Measurements from ENCODE around the gene NAA10. TPM values are rescaled to one million over a fixed set of nuclear protein-coding genes. Genes with fewer than 3 reads are reported as not detected.

NAA10 gene
- polyA plus RNA-seq, 1 donor: 62.1 TPM

DNA sequence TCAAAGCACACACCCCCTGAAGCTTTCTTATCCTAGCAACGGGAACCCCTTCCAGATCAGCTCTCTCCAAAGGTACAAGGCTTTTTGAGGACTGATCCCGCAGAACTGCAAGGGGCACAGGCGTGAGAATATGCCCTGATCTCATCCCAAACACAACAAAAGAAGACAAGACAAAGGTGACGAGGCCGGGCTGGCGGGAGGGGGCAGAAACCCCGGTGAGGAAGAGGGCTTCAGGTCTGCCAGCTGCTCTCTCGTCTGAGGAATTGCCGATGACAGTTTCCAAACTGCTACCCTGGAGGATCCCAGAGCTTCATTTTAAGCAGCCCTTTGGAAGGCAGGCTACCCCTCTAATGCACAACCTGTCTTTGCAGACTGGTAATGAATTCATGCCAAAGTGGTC, 33.4 kb upstream of the NAA10 start:
- no peak for DNase-seq

GRCh38 chrX:153967536-153968224, 32.8 kb upstream of the NAA10 start:
- DNase-seq: no peak

DNA sequence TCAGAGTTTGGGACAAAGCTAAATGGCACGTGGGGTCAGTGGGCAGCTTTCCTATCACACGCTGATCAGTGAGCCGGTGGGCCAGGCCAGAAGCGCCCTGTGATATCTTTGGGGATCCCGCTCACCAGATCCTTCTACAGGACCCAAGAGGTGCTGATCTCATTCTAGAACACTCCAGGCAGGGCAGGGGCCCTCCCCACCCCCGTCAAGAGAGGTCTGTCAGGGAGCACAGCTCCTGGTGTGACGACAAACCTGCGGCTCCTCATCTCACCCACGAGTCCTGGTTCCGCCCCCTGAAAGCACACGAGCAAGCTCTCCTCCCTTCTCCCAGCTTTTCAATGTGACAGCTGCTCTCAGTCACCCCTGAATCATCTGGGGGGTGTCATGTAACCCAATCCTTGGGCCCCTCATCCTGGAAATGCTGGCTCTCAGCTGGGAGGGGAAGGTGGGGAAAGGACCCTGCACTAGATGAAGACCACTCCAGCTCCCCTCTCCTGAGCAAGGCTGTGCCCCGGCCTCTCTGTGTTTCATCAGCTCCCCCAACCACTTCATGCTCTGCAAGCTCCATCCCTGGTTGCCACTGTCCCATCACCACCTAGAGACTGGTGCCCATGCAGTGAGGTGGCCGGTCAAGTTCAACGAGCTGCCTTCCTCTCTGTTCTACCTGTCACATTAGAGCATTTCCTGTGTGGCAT, 32.2 kb upstream of the NAA10 start:
- DNase-seq: no peak

GRCh38 chrX:153966283-153966688, 31.4 kb upstream of the NAA10 start:
- DNase-seq: no peak

DNA sequence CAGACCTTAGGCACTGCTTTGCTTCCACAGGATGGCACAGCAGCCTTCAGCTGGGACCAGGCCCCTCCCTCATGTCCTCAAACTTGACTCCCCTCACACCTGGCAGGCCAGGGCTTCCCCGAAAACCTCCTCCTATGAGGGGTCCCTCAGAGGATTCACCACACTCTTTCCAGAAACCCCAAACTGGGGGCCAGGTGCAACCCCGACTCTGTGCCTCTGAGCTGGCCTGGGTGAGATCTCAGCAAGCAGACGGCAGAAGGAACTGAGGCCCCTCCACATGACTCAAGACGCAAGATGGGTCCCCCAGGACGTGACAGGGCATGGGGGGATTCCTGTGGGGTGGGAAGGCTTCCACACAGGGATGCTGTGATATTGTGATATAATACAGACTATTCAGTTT, 30.6 kb upstream of the NAA10 start:
- DNase-seq: no peak

- no peak for DNase-seq
Measured at GRCh38 chrX:153964105-153964504, 29.3 kb upstream of the NAA10 start.

DNA sequence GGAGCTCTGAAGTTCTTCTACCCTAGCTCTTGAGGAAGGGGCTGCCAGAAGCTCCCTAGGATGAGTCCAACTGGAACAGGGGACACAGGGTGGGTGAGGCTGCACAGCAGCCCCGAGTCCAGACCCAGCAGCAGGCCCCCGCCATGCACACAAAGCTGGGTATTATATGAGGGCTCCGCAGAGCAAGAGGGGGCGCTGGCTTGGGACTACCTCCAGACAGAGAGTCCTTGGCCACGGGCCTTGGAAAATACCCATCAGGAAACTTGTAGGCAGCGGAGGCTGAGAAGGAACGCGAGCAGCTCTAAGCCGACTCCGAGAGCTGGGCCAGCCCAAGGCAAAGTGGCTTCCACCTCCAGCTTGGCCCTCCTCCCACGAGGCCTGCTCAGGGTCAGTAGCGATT, 28.7 kb upstream of the NAA10 start:
- no peak for DNase-seq

GRCh38 chrX:153961292-153961691, 26.5 kb upstream of the NAA10 start:
- no peak for DNase-seq

DNA sequence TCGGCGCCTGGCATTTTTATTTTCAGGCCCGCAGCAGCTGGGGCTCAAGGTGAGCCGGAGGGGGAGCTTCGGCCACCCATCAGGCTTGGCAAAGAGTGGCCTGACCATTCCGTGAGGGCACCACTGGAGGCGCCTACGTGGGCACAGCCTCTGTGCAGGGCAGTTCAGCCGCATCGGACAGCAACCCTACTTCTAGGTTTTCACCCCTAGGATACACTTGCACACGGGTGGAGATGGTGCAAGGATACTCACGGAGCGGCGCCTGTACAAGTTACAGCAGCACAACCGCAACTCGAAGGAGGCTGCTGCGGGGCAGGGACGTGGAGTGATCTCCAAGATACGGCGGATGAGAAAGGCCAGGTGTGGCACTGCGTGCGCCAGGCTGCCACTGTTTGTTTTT, 25.9 kb upstream of the NAA10 start:
- DNase-seq: no peak

DNA sequence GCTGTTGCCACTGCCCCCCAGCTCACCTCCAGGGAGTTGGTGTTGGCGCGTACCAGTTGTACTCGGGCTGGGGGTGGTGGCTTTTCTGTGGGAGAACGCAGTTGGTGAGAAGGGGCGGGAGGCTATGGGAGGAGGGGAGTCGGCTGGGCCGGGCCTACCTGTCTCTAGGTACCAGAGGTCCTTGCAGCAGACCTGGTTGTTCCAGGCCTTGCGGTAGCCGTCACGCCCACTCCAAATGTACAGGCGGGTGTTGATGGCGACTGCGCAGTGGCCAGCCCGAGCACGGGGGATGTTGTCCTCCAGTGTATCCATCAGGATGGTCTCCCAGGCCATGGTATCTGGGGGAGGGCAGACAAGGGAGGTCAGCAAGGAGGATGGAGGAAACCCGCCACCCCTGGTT, 25.2 kb upstream of the NAA10 start:
- DNase-seq: no peak

DNA sequence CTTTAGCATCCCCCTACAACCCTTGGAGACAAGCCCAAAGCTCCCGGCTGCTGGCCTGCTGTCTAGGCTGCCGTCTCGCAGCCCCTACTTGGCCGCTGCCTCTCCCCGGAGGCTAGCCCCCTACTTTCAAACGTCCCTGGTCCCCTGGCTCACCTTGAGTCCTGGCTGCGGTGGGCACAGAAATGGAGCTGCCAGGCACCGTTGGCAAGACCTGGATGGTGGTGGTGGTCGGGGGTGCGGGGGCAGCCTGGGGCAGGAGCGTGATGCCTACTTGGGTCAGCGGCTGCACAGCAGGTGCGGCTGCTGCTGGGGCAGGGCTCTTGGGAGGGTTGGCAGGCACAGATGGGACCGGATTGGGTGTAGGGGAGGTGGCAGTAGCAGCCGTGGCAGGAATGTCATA, 24.8 kb upstream of the NAA10 start:
- no peak for DNase-seq

DNA sequence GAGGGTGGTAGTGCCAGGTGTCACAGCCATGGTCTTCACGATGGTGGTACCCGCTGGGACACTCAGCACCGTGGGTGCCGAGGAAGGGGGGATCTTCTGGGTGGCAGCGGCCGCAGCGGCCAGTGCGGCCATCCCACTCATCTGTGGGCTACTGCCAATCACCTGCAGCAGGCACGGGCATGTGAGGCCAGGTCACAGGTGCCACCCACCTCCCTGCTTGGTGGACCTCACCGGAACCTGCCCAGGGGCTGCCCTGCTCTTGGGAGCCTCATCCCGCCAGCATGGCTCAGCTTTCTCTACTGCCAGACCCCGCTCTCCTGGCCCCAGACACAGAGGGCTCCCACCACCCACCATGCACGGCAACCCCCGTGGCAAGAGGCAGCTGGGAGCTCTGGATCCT, 23.8 kb upstream of the NAA10 start:
- DNase-seq: no peak

DNA sequence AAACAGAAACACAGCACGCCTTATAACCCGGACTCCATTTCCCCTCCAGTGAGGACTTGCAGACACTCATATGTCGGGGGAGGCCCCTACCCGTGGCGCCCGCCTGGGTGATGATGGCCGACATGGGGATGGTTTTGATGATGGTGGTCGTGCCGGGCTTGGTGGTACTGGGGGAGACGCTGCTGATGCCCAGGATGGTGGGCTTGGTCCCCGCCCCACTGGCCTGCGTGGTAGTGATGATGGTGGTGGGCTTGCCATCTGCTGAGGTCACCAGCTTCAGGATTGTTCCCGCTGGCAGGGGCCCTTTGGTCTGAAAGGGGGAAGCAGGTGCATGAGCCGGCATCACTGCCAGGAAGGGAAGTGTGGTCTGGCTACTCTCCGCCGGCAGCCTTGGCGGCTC, 22.4 kb upstream of the NAA10 start:
- DNase-seq: no peak

DNA sequence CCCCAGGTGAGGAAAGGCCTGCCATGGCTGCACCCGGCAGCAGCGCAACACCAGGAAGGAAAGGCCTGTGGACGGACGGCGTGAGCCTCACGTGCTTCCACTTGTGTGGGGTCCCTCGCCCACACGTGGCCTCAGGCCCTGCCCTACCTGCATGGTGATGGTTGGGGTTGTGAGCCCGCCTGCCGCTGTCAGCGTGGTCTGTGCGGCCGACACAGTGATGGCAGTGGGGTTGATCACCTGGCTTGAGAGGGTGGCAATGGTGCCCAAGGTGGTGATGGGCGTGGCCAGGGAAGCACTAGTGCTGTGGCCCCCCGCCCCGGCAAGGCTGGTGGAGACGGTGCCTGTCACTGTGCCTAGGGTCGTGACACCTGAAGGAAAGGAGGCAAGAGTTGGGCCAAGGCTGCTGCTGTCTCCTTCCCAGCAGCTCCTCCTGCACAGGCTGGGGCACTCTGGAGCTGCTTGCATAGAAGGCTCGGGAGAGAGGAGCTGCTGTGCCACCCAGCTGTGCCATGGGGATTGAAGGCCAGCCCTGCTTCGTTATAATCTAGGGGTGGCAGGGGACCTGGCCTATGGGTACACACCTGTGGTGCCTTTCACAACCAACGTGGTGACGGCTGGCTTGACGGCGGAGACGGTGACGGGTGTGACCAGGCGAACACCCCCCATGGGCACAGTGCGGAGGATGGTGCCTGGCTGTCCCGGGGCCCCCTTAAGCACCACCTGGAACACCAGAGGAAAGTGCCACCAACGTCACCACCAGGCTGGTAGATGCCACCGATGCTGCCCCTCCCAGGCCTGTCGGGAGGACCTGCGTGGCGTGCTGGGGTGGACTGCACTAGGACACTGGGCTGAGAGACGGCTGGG, 21.4 kb upstream of the NAA10 start:
- DNase-seq: no peak

DNA sequence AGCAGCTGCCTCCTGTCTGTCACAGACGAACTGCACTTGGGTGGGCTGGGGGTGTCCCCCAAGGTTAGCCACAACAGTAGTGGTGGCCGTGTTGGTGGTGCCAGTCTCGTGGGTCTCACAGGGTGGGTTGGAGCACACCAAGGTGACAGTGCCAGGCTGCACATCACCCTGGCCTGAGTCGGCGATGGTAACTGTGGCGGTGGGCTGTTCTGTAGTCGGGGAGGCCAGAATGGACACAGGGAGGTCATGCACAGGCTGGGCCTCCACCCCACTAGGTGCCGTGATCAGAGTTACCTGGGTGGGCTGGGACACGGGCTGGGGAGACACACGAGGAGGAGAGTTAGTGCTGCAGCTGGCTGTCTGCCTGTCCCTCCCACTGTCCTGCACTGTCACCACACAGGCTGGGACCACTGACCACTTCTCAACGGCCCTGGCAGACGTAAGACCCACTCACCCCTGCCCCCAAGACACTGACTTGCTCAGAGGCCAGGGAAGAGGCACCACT, 20.4 kb upstream of the NAA10 start:
- no peak for DNase-seq

DNA sequence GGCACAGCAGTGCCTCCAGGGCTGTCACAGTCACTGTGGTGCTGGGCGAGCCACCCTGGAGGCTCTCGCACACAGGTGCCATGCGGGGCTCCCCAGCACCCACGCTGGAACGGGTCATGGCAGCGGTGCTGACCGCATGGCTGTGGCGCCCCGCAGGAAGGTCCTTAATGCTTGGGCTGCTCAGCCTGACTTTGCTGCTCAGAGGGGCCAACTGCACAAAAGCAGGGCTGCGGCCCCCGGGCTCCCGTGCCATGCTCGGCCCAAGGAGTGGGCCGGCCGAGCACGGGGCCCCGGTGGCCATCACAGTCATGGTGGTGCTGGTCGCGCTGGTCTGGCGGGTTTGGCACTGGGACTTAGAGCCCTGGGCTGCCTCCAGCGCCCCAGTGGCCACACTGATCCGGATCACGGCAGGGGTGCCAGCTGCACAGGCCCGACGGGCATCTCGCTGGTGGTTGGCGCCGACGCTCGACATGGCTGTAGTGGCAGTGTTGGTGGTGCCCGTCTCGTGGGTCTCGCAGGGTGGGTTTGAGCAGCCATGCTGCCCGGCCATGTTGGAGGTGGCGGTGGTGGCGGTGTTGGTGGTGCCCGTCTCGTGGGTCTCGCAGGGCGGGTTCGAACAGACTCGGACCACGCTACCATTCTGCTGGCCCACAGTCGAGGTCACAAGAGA, 19.9 kb upstream of the NAA10 start:
- DNase-seq: no peak

DNA sequence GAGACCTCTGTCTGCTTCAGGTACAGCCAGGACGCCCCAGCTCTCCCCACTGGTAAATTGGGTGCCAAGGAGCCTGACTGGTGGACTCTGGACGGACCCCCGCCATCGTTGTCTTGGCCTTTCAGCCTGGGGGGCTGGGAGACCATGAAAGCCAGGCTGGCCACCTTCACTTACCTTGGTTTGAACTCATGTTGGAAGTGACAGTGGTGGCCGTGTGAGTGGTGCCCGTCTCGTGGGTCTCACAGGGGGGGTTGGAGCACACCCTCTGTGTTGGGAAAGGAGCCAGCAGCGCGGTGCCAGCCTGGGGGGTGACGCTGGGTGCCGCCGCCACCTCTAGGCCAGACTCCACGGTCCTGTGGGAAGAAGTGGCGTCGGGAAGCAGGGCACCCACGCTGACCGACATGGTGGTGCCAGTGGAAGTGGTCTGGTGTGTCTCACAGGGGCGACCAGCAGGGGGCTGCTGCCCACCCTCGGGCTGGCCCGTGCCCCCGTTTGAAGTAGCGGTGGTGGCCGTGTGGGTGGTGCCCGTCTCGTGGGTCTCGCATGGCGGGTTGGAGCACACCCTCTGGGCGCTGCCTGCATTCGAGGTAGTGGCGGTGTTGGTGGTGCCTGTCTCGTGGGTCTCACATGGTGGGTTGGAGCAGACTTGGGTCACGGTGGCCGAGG, 19.2 kb upstream of the NAA10 start:
- DNase-seq: no peak

DNA sequence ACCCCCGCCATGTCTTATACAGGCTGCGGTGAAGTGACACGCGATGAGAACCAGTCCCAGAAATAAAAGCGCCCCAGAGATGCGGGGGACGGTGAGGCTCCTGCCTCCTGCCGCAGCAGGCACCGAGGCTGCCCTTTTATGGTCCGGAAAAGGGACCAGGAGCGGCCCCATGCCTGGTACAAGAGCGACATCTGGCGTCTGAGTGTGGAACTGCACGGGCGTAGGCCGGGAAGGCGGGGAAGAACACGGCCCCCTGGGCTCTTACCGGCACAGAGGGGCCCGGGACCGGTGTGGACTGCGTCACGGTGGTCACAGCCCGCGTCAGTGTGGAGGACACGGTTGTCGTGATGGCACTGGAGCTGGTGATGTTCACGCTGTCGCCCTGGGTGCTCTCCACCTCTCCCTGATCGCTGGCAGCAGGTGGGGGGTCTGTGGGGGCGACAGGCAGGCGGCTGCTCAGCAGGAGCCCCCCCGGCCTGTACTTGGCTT, 18.5 kb upstream of the NAA10 start:
- peak; percentile 61 for DNase-seq

- no peak for DNase-seq
Measured at GRCh38 chrX:153952373-153953026, 17.7 kb upstream of the NAA10 start.

- DNase-seq: no peak
Measured at GRCh38 chrX:153951683-153952372, 17.0 kb upstream of the NAA10 start.
